HG03432 (cell line): ENCODE measurements around the gene RAD51B.

Source experiments
- ATAC-seq: cut with Tn5 transposase; IDR thresholded peaks from one replicate; pipeline ENCODE4 v1.9.1; 2021; ENCODE audit warnings: mild to moderate bottlenecking, moderate library complexity; ENCODE audit not compliant: unreplicated experiment

RAD51B gene

DNA sequence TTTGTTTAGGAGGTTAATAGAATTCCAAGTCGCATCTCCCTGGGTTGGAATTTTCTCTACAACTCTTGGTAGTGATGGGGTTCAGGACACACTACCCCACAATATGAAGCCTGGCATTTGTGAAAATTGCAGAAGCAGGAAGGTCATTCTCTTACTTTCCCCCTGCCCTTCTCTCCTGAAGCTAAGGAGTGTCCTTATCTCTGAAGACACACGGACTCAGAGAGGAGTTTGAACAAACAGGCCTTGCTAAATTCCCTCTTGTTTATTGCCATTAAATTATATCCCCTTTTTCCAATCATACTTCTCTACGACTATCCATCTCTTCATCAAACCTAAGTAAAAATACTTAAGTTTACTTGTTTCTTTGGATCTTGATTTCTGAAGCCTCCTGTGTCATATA, 443.0 kb downstream of the RAD51B start:
- ATAC-seq: no peak

DNA sequence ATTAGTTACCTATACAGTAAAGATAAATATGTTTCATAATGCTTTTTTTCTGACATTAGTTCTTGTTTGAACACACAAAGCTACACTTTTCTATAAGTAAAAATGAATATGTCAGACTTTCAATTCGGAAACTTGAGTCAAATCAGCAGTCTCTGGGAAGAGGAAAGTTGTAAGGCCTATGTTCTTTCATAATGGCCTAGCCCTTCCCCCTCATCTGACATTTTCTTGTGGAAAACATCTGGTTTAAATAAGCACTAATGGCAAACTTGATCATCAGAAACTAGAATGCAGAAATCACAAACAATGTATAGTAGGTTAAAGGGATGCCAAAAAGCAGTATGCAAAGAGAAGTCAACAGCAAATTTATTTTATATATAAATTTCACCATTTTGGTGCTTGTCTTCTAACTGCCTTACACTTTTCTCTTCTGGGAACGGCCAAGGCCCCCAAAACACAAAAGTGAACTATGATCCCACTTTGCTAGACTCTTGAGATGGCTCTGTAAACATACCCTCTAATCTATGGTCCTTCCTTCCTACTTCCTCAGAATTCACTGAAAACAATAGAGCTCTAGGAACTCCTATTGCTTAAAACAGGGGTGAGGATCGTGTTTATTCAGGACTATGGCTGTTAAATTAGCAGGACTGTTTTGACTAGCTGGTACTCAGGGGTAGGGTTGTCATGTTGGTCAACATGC, 444.1 kb downstream of the RAD51B start:
- ATAC-seq: no peak

DNA sequence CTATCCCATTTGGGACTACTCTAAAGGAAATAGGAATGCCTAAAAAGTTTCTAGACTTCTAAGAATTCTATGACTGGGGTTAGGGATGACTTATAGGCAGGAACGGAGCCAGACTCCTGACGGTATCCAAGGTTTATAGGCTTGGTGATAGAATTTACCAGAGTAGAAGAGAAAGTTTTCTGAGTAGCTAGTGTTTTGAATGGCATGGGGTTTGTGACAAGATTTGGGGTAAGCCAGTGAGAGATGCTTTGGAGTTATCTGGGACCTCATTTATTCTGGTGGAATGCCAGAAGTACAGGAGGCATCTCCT, 444.6 kb downstream of the RAD51B start:
- no peak for ATAC-seq

DNA sequence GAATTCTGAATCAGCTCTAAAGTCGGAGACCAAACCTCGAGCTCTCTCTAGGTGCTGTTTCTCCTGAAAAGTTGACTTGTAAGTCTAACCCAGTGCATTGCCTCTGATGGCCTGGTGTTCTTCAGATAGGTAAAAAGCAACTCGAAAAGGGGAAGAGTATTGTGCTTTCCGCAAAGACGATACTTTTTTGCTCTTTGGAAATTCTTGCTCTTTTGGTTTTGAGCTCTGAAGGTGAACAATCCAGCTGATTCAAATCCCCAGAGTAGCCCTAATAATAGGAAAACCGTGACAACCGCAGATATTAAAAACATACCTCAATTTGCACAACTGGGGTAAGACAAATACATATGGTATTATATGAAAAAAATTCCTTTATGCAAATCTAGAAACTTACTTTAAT, 447.4 kb downstream of the RAD51B start:
- no peak for ATAC-seq

DNA sequence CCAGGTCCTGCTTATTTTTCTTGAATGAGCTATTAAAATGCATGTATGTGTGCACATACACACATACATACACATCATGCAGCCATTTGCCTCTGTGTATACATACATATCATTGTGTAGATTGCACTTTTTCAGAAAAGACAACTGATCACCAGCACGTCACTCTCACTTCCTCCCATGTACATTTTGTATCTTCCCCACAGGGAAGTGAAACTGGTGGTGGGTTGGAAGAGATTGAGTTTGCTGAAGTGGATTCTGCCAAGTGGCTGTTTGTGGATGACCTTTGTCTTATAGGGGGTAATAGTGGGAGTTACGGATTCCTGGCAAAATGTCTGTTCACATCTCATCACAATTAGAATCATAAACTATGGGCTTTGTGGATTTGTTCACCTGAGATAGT, 448.6 kb downstream of the RAD51B start:
- ATAC-seq: peak; percentile 71

DNA sequence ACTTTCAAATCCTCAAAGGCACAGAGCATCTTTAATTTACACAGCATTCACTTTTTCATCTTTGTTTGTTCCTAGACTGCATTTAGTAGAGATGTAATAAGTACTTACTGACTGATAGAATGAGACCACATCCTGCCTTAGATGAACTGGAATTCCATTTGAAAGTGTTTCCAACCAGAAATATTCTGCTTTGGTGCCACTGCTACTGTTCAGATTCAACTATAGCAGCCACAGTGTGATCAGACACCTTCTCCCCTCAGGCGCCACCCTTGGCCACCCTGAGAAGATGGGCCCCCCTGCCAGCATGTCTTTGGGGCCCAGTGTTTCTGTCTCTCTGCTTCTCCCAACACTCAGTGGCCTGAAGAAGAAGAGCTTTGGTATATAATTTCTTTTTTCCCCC, 449.1 kb downstream of the RAD51B start:
- peak; percentile 23 for ATAC-seq

DNA sequence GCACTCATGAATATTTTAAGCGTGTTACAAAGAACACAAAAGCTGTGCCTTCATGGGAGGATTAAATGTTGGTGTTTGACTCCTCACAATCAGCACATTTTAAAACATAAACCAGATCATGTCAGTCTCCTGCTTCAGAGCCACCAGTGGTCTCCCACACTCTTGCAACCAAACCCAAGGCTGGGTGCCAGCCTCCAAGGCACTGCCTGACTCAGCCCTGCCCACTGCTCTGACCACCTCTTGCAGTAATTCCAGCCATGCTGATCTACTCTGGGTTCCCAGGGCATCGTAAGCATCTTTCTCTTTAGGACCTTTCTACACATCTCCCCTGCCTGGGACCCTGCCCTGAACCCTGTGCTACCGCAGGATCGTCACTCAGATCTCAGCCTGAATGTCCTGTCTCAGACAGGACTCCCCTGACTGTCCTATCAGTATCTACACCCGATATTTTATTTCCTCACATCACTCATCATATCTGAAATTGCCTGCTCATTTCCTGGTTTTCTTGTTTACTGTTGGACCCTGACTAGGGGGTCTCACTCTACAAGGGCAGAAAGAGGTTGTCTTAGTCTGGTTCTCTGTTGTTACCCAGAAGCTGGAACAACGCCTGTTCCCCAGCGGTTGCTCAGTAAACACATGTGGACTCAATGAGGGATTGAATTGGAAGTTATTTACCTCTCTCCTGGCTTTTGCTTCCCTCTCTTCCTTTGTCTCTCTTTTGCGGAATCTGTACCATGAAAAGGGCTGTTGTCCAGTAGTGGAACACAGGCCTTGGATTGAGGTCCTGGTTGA, 449.8 kb downstream of the RAD51B start:
- no peak for ATAC-seq

DNA sequence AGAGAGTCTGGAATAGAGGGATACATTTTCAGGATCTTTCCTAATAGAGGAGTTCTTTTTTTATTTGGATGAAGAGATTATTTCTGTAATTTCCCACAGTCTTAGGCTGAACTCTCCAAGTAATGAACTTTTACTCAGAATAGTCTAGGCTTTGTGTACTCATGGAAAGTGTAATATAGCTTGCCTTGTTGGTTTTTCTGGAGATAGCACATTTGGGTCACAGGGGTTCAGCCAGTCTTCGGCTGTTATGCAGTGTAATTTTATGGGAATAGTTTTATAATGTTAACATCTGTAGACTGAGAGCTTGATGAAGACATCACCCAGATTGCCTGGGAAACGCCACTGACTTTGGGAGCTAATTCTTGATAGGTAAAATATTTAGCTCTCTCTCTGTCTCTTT, 450.8 kb downstream of the RAD51B start:
- ATAC-seq: no peak

DNA sequence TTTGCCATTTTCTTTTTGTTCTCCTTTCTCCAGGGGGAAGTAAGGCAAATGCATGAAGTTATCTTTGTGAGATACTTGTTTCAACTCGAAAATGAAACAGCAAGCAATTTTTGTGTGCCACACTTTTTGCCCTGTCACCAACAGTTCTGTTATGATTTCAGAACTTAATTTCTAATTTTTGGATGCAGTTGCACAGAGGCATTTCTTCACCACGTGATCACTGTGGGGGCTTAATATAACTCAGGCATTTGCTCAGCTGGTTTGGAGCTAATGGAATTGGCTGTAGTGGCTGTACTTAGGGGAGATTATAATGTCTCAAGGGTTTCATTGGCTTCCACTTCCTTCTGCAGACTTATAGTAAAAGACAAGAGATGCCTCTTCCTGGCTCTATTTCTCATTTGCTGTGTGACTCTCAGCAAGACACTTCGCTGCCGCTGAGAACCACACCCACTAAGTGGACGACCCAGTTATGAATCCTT, 452.4 kb downstream of the RAD51B start:
- ATAC-seq: no peak

DNA sequence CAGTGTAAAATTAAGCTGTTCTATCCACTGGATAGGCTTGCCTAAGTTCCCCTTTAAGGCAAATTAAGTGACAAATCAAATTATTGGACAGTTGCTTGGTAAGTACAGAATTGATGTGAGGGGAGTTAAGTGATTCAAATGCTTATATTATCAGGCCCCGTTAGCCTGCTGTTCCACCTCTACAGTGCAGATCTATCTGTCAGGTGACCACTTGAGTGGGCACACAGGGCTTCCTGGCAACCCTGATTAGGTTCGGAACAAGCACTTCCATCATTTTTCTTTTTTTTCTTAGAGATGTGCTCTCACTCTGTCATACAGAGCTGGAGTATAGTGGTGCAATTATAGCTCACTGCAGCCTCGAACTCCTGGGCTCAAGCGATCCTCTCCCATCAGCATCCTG, 453.8 kb downstream of the RAD51B start:
- no peak for ATAC-seq

DNA sequence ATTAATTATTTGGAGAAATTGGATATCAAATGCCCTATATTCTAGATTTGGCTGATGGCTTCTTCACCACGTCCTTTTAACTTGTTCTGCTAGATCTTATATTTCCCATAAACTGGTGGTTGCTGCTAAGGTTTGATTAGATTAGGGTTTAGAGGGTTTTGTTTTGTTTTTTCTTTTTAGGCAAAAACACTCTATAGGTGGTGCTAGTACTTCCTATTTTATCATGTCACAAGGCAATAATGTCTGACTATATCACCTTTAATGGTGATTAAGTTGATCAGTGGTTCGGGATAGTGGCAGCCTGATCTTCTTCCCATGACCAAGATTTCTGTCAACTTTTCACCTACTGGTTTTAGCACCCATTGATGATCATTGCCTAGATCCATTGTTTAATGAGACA, 455.1 kb downstream of the RAD51B start:
- no peak for ATAC-seq

DNA sequence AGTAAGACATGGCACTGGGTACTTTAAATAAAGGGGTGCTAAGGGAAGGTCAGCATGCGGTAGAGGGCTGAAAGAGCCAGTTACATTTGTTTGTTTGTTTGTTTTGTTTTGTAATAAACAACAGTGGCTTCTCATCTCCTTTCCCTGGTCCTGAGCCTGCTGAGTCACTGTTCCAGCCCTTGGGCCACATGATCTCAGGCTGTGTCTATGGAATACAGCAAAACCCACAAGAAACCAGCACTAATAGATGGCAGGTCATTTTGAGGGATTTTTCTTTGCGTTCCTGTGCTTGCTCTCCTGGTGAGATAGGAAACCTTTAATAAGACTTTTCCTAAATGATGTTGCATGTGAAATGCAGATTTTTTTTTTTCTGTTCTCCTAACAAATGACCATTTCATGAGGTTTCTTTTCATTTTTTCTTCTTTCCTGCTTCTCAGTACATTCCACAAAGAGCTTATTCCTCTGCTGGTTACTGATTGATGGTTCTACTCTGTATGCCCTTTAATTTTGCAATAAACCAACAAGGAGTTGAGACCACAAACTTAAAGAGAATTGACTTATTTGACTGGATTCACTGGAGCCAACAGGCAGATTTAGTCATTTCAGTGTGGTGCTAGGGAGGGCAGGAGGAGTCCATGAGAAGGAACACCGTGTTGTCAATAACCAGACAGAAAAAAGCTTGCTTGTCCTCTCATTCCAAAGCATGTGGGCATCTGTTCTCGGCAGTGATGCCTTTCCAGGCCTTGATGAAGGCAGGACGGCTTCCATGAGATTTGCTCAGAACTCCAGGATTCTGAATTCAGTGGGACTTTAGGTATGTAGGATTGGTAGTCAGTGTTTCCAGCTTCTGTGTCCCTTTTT, 459.2 kb downstream of the RAD51B start:
- ATAC-seq: no peak

DNA sequence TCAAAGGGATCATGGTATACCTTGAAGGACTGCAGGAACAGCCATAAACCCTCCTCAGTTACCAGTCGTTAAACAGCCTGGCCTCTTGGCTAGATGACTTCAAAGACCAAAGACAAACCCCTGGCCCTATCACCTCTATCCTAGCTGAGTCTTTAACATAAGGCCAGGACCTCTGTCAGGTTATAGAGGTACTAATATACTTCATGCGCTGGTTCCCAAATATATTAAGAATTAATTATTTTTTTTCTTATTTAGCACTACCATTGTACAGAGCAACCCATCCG, 459.8 kb downstream of the RAD51B start:
- no peak for ATAC-seq

DNA sequence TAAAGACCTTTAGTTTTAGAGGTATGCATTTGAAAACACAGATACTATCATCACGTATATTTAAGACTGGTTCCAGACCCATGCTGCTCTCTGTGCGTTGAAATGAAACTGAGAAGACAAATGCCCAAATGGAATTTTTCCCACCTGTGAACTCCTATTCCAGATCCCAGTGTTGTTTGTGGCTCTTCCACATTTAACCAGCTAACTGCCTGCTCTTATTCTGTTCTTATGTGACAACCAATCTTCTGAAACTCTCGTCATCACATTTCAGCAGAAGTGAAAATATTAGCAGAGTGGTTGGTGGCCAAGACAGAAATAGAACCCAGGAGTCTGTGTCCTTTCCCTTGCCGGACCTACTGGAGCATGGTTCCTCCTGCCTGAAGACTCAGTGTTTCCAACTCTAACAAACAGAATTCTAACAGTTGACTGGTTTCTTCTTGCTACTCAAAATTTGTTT, 460.2 kb downstream of the RAD51B start:
- peak; percentile 48 for ATAC-seq

DNA sequence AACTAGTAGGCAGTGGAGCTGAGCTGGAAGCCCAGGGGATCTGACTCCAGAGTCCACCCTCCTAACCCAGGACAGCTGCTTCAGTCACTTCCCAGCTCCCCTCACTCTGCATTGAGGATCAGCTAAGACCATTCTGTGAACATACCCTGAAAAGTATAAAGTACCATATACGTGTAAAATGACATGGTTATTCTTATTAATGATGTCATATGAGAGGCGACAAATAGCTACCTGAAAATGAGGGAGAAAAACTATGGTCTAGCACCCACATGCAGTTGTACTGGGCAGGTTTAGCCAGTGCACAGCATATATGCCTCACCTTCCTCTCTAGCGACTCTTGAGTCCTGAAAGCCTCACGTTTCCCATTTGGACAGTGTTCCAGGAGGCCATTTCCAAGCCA, 461.9 kb downstream of the RAD51B start:
- no peak for ATAC-seq

DNA sequence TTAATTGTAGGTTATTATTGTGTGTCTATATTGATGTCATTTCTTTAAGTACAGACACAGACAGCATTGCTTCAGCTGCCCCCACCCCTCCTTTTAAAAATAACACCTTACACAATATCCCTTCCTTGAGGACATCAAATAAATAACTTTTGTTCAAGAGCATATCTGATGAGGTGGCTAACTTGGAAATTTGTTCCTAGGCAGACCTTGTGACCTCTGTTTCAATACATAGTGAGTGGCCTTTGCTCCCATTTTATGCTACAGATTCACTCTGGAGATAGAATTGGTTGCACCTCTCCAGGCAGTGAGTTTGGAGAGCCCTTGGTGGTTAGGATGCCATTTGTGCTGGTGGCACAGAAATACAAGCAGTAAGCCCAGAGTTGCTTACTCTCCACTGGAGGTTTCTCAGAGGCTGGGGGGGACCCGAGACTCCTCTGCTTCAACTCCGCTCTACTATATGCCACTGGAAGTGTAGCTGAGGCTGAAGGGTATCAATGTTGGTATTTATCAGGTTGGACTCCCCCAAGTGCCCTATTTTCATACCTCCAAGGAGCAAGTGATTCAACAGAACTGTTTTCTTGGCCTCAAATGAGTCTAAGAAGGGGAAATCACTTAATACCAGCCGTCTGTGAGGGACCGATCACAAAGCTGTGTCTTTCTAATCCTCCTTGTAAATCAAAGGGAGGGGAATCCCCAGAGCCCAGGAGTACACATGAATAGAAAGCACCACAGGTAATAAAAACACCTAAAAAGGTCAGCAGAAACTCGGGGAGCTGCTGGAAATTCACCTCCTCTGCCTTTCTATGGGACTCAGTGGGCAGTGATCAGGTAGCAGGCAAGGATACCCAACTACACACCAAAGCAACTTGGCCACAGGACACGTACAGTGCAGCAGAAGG, 463.1 kb downstream of the RAD51B start:
- peak; percentile 43 for ATAC-seq

DNA sequence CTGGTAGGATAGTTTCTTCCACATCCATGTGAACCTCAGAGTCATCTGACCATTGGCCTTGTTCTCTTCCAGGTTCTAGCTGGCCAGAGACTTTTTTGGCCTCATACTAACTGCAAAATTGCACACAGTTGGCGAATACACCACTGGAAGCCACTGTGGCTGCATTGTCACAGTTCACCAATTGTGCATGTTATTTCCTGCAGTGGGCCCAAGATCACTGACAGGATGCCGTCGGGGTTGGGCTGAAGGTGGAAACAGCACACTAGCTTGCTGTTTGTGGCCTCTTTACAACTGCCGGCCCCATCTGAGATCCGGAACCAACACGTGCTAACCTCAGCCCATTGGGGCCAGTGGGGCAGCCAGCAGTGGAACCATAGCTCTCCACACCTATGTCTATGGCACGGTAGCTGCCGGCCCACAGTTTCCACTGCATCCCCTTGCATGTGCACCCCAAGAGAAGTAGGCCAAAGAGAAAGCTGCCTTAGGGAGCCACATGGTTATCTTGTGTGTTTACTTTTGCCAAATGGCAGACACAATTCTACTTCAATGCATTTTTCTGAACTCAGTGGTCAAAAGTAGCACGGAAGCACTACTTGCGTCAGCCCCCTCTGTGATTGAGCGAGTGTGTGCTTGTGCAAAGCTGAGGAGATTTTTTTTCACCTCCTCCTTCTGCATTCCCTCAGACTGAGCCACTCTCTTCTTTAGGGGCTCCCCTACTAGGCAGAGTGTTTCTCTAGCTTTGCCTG, 464.0 kb downstream of the RAD51B start:
- ATAC-seq: peak; percentile 42

DNA sequence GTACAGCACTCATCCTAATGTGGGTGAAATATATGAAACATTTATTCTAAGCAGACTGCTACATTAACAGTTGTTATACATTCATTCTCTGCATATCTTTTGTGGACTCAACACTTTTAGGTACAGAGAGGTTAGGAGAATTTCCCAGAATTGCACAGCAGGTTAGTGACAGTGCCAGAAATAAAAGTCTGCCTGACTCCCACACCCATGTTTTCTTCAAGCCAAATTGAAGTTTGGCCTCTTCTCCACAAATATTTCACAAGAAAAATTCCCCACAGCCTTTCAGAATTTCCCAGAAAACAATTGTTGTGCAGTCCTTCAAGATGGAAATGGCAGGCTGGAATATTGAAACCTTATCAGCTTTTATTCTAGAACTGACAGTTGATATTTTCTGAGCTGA, 464.8 kb downstream of the RAD51B start:
- no peak for ATAC-seq

DNA sequence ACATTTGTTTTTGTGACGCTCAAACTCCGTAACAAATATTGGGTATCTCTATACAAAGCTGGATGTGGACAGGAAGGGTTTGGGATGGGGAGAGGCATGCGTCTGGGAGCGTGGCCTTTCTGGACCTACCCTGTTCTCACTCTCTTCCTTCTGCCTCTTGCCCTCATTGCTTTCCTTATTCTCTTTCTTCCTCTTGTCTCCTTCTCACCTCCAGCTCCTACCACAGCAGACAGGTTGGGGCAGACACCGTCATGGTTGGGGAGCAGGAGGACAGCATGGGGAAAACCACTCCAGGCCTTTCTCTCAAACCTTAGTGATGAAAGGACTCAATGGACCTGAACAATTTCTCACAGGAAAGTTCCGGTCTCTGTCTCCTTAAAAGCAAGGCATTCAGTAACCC, 465.3 kb downstream of the RAD51B start:
- ATAC-seq: no peak
